Activated CD4-positive, alpha-beta T cell treated with anti-CD3 and anti-CD28 coated beads for 1 hour (primary cell): ENCODE data around the gene MNX1.

ENCODE experiments used
- DNase-seq: peaks from one replicate; pipeline ENCODE4 v3.0.0-alpha.2; 2020

MNX1 gene

GRCh38 chr7:157032644-157033482, 22.4 kb upstream of the MNX1 start:
- DNase-seq: no peak

DNA sequence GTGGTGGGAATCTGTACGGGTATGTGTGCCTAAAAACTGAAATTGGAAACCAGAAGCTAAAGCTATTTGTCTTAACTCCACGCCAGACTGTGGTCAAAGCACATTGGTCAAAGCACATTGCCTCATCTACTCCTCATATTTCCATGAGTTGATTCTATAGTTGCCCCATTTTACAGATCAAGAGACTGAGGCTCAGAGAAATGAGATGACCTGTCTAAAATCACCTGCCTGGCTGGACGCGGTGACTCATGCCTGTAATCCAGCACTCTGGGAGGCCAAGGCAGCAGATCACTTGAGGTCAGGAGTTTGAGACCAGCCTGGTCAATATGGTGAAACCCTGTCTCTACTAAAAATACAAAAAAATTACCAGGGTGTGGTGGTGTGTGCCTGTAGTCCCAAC, 21.7 kb upstream of the MNX1 start:
- DNase-seq: no peak

GRCh38 chr7:157028199-157028903, 17.9 kb upstream of the MNX1 start:
- DNase-seq: no peak

- no peak for DNase-seq
Observed at GRCh38 chr7:157027568-157028198, 17.2 kb upstream of the MNX1 start.

DNA sequence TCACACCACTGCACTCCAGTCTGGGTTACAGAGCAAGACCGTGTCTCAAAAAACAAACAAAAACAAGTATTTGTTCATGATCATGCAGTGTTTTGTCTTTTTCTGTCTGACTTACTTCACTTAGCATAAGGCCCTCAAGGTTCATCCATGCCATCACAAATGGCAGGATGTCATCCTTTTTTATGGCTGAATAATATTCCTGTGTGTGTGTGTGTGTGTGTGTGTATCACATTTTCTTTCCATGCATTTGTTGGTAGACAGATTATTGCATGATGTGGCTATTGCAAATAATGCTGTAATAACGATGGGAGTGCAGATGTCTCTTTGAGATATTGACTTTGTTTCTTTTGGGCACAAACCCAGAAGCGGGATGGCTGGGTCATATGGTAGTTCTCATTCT, 14.3 kb upstream of the MNX1 start:
- DNase-seq: no peak

DNA sequence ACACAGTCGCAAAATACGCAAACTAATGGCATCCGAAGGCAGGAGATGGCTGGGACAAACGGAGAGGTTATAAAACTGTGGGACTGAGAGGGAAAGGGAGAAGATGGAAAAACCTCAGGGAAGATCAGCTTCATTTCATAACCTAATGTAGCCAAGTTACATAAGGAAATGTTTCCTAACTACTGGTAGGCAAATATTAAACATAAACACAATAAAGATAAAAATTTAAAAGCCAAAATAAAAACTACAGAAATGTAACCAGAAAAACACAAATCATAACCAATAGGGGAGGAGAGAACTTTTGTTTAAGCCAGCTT, 13.1 kb upstream of the MNX1 start:
- DNase-seq: no peak

- DNase-seq: no peak
Observed at GRCh38 chr7:157022681-157023588, 12.5 kb upstream of the MNX1 start.

DNA sequence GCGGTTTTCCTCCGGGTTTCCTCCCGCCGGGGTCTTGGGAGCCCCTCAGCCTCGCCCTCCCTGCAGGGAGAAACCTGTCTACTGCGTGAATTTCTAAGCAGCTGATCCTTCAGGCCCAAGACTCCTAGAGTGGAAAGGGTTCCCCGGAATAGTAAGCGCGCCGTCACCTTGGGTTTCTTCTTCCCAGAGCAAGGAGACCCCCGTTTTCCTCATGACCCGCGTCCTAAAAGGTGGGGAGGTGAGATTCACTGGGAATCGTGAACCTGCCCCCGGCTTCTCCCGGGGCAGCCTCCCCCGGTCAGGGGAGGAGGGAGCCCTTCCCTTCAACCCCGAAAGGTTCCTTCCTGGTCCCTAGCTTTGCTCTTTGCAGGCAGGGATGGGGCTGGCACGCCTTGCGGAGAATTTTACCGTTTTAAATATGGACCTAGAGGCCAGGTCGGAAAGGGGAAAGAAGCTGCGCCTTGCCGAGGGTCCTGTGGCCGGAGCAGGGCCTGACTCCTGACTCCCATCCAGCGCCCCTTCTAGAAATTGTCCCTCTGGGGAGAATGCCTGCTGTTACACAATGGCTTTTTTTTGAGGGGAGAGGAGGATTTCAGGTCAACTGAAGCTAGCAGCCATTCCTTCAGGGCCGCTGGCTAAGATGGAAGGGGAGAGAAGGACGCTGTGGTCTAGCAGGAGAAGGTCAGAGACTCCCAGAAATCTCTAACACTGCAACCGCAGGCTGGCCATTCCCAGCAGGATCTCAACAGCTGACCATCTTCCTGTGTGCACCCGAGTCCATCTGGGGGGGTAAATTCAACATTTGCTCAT, 11.6 kb upstream of the MNX1 start:
- no peak for DNase-seq

DNA sequence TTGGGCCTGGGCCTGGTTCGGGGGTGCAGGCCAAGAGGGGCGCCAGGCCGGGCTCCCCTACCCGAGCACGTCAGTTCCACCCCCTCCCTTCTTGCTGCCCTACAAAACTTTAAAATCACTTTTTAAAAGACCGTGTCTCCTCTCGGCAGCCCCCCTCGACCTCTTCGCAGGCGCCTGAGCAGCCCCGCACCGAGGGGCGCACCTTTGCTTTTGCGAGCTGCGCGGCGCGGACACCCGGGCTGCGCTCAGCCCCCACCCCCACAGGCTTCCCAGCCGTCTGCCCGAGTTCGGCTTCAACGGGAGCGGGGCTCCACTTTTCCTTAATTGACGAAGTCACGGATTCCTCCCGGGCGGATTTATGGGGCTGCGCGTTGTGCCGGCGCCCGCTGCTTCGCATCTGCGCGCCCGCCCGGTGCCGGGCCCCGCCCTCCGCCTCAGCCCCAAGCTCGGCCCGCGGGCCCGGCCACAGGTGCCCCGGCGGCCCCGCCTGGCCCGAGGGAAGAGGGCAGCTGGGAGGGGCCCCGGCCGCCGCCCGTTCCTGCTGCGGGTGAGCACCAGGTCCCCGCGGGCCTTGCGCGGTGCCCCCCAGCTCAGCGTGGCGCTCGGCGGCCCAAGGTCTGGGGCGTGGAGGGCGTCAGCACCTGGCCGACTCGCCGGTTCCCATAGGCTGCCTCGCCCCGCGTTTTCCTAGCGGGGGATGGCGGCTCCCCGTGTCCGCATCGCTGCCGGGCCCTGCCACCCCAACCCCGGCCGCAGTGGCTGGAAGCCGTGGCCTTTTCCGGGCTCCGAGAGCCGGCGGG, 10.8 kb upstream of the MNX1 start:
- no peak for DNase-seq

GRCh38 chr7:157020514-157021070, 10.1 kb upstream of the MNX1 start:
- no peak for DNase-seq

DNA sequence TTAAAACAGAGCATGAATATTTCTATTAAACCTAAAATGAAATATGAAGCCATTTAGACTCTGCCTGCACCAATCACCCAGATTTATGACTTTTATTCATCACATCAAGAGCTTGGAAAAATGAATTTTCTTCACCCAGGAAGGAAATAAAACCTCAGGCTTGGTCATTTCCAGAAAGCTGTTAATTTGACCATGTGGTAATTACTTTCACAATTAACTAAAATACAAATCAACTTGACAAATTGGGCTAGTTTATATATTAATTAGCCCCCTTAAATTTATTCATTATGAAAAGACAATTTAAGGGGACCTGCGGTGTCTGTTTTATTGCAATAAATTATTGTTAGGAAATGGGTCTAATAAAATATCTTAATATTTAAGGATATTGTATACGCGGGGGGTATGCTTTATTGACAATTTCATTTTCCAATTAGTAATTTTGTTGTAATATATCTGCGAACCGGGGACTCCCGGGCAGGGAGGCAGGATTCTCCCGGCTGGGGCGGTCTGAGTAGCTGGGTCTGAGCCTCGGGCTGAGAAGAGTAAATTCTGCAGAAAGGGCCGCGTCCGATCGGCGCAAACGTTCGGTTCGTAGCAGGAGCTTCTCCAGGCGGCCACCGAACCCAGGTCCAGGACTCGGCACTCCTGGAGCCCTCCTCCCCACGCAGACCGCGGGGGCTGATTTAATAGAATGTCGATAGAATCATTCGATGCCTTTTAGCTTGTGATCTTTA, 9.4 kb upstream of the MNX1 start:
- DNase-seq: no peak

DNA sequence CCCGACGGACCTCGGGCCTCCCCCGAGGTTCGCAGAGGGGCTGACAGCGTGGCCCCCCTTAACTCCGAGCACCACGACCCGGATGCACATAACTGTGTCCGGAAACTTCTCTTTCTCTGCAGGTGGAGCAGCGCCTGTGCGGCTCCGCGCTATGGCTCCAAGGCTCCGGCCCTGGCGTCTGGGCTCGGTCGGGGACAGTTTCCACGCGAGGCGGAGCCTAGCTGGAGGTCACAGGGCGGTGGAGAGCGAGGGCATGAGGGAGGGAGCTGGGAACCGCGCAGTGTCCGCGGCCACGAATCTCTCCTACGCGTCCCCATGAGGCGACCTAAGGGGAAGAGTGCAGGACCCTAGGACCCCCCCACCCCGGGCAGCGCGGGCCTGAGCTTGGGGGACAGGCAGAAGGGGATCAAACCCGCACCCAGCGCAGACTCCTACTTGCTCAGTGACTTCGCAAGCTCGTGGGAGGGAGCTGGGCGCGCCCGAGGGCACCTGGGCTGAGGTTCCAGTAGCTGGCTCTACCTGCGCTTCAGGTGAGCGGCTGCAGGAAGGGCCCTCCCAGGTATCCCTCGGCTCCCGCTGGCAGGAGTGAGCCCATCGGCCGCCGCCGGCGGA, 8.6 kb upstream of the MNX1 start:
- DNase-seq: no peak

GRCh38 chr7:157018328-157018996, 8.0 kb upstream of the MNX1 start:
- no peak for DNase-seq

DNA sequence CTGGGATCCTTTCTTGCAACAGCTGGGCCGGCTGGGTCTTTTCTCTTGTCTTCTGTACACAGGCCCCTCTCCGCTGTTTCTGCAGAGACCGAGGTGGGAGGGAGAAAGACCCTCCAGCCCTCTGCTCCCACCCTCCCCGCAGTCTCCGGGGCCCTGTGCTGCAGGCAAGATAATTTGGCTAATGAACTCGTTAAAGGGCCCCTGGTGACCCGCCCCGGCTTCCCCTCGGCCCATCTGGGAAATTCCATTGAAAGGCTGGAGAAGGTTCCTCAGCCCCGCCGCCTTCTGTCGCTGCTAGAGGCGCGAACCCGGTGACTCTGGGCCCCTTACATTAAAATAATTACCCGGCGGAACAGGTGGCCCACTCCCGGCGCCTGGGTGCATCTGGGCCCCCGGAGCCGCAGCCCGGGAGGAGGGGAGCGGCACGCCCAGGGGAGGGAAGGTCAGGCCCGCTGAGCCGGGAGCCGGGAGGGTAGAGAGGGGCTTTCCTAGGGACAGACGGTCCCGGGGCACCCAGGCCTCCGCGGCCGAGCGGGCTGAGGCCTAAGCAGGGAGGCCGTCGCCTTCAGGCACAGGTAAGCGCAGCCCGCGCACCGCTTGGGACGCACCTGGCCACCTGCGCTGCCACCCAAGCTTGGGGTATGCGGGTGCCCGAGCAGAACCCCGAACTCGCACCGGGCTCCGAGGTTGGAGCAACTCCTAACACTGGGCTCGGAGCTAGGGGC, 7.3 kb upstream of the MNX1 start:
- no peak for DNase-seq

GRCh38 chr7:157017149-157017548, 6.7 kb upstream of the MNX1 start:
- no peak for DNase-seq

GRCh38 chr7:157016352-157017041, 6.0 kb upstream of the MNX1 start:
- no peak for DNase-seq

GRCh38 chr7:157016024-157016351, 5.5 kb upstream of the MNX1 start:
- no peak for DNase-seq
